PC-3 (cell line): ENCODE results near the gene TRMT61A.

Source experiments
- EZH2 ChIP-seq: fragments of 300-600 bp; sonication (generic); IDR thresholded peaks from one replicate; pipeline ENCODE4 v1.6.1; 2017; ENCODE audit warnings: antibody characterized with exemption, mild to moderate bottlenecking, low read length; ENCODE audit not compliant: unreplicated experiment
- EZH2phosphoT487 ChIP-seq: fragments of 300-600 bp; sonication (generic); IDR thresholded peaks from 2 replicates; pipeline ENCODE4 v1.6.1; 2018; ENCODE audit warnings: mild to moderate bottlenecking, antibody characterized with exemption, low read length, borderline replicate concordance
- TF ChIP-seq, protein P1 (sequence below): fragments of 300-600 bp; sonication (generic); conservative IDR thresholded peaks from 2 replicates; pipeline ENCODE4 v1.5.1; 2017; ENCODE audit warnings: antibody characterized with exemption, low read depth, mild to moderate bottlenecking, low read length

- TF ChIP-seq, protein P1, sequence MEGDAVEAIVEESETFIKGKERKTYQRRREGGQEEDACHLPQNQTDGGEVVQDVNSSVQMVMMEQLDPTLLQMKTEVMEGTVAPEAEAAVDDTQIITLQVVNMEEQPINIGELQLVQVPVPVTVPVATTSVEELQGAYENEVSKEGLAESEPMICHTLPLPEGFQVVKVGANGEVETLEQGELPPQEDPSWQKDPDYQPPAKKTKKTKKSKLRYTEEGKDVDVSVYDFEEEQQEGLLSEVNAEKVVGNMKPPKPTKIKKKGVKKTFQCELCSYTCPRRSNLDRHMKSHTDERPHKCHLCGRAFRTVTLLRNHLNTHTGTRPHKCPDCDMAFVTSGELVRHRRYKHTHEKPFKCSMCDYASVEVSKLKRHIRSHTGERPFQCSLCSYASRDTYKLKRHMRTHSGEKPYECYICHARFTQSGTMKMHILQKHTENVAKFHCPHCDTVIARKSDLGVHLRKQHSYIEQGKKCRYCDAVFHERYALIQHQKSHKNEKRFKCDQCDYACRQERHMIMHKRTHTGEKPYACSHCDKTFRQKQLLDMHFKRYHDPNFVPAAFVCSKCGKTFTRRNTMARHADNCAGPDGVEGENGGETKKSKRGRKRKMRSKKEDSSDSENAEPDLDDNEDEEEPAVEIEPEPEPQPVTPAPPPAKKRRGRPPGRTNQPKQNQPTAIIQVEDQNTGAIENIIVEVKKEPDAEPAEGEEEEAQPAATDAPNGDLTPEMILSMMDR = no peak
- no peak for TF ChIP-seq EZH2
- no peak for TF ChIP-seq EZH2phosphoT487
These were observed 2.1 kb upstream of the TRMT61A start for GRCh38 chr14:103526914-103527248.
